K562 (cell line): ENCODE results near the gene NT5C1A. TPM values are rescaled to one million over a fixed set of nuclear protein-coding genes. Genes with fewer than 3 reads are reported as not detected.

Experiments used
- ATAC-seq: fragments of 200-7000 bp; cut with Tn5 transposase; 3 replicates; pipeline ENCODE4 v1.9.1; 2020; ENCODE audit warnings: moderate library complexity
- BruUV-seq: library from RNA; stranded (reverse); fragments of 400-500 nt; replicated peaks from 2 replicates; lab custom pipeline; 2021; lab: Mats Ljungman, UMichigan
- CTCF ChIA-PET: fragments of 300-600 bp; formaldehyde crosslinking; extraction: SDS; loops from one replicate; lab custom pipeline; 2021; ENCODE audit warnings: low intra/inter-chr PET ratio; lab: Yijun Ruan, JAX
- POLR2A ChIA-PET: fragments of 300-600, 350-650 bp; sonication (Branson Sonifier 250); formaldehyde crosslinking; extraction: SDS; loops from one replicate; lab custom pipeline; 2021; ENCODE audit warnings: antibody characterized with exemption, inconsistent platforms; lab: Yijun Ruan, JAX
- DNase-seq, 4 experiments: peaks; one replicate each; pipeline versions ENCODE4 v3.0.0 to v3.0.0-alpha.2; 2011 to 2018; ENCODE audit warnings: low spot score in 3 of 4, mixed read lengths in 3 of 4; ENCODE audit errors: extremely low read depth in 1 of 4
- FAIRE-seq: peaks from 2 replicates; lab custom pipeline; 2011; peaks lifted over from hg19 to GRCh38; lab: Jason Lieb, UNC
- H2AFZ ChIP-seq: 2 replicates; pipeline ENCODE4 v1.6.0; 2011; ENCODE audit warnings: low read depth, low read length, control low read depth, inconsistent platforms
- H3K27ac ChIP-seq: fragments of 200-600 bp; 3 replicates; pipeline ENCODE4 v1.8.0; 2011; ENCODE audit warnings: low read depth, mild to moderate bottlenecking, control low read depth, inconsistent platforms, low read length, moderate library complexity, mixed read lengths; ENCODE audit errors: extremely low read depth
- H3K27me3 ChIP-seq, 2 experiments: fragments of 300-600 bp in 1 of 2; 2 replicates in 1 of 2; 3 replicates in 1 of 2; pipeline versions ENCODE4 v1.6.0 to v1.8.0; 2011; ENCODE audit warnings: inconsistent platforms in 2 of 2, low read length in 2 of 2, mild to moderate bottlenecking in 1 of 2, mixed read lengths in 1 of 2, moderate library complexity in 1 of 2; ENCODE audit not compliant: control insufficient read depth in 2 of 2, insufficient read depth in 2 of 2
- H3K36me3 ChIP-seq: fragments of 300-600 bp; 3 replicates; pipeline ENCODE4 v1.8.0; 2011; ENCODE audit warnings: mild to moderate bottlenecking, low read length, inconsistent platforms; ENCODE audit not compliant: control insufficient read depth, insufficient read depth
- H3K4me1 ChIP-seq, 2 experiments: fragments of 200-600 bp in 1 of 2; replicated peaks in 1 of 2; 2 replicates in 1 of 2; 3 replicates in 1 of 2; pipeline versions ENCODE4 v1.5.1 to v1.8.0; 2011; ENCODE audit warnings: inconsistent platforms in 2 of 2, low read length in 2 of 2, mild to moderate bottlenecking in 1 of 2, mixed read lengths in 1 of 2, moderate library complexity in 1 of 2; ENCODE audit not compliant: control insufficient read depth in 2 of 2, insufficient read depth in 2 of 2
- H3K4me2 ChIP-seq: 2 replicates; pipeline ENCODE4 v1.6.1; 2011; ENCODE audit warnings: low read length, control low read depth, inconsistent platforms, mixed read lengths; ENCODE audit not compliant: insufficient read depth
- H3K4me3 ChIP-seq: fragments of 200-600 bp; sonication (generic), shearing (Covaris generic); 2 replicates; pipeline ENCODE4 v1.5.1; 2016; ENCODE audit warnings: control low read depth, inconsistent platforms
- H3K79me2 ChIP-seq: fragments of 200-600 bp; 3 replicates; pipeline ENCODE4 v1.8.0; 2011; ENCODE audit warnings: low read length, inconsistent platforms; ENCODE audit not compliant: control insufficient read depth, insufficient read depth
- H3K9ac ChIP-seq, 2 experiments: 2 replicates each; pipeline versions ENCODE4 v1.6.0 to v1.6.1; 2011; ENCODE audit warnings: low read depth in 2 of 2, low read length in 2 of 2, control low read depth in 1 of 2, inconsistent platforms in 1 of 2, mild to moderate bottlenecking in 1 of 2, mixed read lengths in 1 of 2; ENCODE audit not compliant: insufficient read depth in 1 of 2
- H3K9me1 ChIP-seq: one replicate; pipeline ENCODE4 v1.6.0; 2011; ENCODE audit warnings: inconsistent platforms, mild to moderate bottlenecking, low read length, moderate library complexity; ENCODE audit not compliant: control insufficient read depth, insufficient read depth
- H3K9me3 ChIP-seq: replicated peaks from 2 replicates; pipeline ENCODE4 v1.5.1; 2011; ENCODE audit warnings: low read depth, low read length, inconsistent platforms; ENCODE audit not compliant: control insufficient read depth, insufficient read depth
- H4K20me1 ChIP-seq: replicated peaks from 2 replicates; pipeline ENCODE4 v1.6.1; 2011; ENCODE audit warnings: low read length, inconsistent platforms, mixed read lengths; ENCODE audit not compliant: control insufficient read depth, insufficient read depth
- BRF2 ChIP-seq: IDR thresholded peaks from 3 replicates; pipeline ENCODE4 v1.6.1; 2011; ENCODE audit warnings: borderline replicate concordance, mild to moderate bottlenecking; ENCODE audit not compliant: insufficient read length, insufficient read depth
- EP400 ChIP-seq: fragments of 450-650 bp; IDR thresholded peaks from 2 replicates; pipeline ENCODE4 v1.6.1; 2017; ENCODE audit warnings: antibody characterized with exemption, mild to moderate bottlenecking, moderate library complexity
- MCM5 ChIP-seq: fragments of 450-650 bp; IDR thresholded peaks from 2 replicates; pipeline ENCODE4 v1.6.1; 2016; ENCODE audit warnings: low read depth
- NR2C1 ChIP-seq, 2 experiments: fragments of 450-650 bp; IDR thresholded peaks; 2 replicates each; pipeline ENCODE4 v1.6.1; 2017; ENCODE audit warnings: mild to moderate bottlenecking in 2 of 2, antibody characterized with exemption in 1 of 2, inconsistent platforms in 1 of 2, missing compliant biosample characterization in 1 of 2, missing genetic modification characterization in 1 of 2
- SRSF7 ChIP-seq: fragments of 200-400 bp; formaldehyde crosslinking; optimal IDR thresholded peaks from 2 replicates; pipeline ENCODE3; 2017; ENCODE audit warnings: mild to moderate bottlenecking, low read depth, low read length
- ZNF12 ChIP-seq: sonication (generic); formaldehyde crosslinking; IDR thresholded peaks from 2 replicates; pipeline ENCODE4 v1.4.0; 2020; ENCODE audit warnings: mild to moderate bottlenecking, missing genetic modification reagents
- WGBS: fragments of 100-300 bp; shearing (Covaris generic); methylation state at CpG from one replicate; pipeline ENCODE4 v1.1.6; 2016; ENCODE audit warnings: low coverage, mixed read lengths; ENCODE audit not compliant: insufficient coverage; ENCODE audit errors: missing lambda C conversion rate; 5-methylcytosine and 5-hydroxymethylcytosine counted together
- in situ Hi-C: fragments of 300-500 bp; cut with MboI; formaldehyde crosslinking; loops from 4 replicates; pipeline ENCODE4 v1.15.0; 2018; ENCODE audit warnings: inconsistent platforms, mixed read lengths
- intact Hi-C: fragments of 100-400 bp; cut with micrococcal nuclease; formaldehyde crosslinking; loops from 2 replicates; pipeline ENCODE4 v1.14.2; 2022
- polyA plus RNA-seq, 8 experiments: library from polyadenylated mRNA; depleted of rRNA in 4 of 8; stranded (reverse) in 5 of 8; unstranded in 3 of 8; fragments of >200 nt; fragmentation: Nextera tagmentation in 2 of 8; fragmentation: Illumina TruSeq in 1 of 8; extraction: Ambion mirVana in 2 of 8; extraction: Trizol in 1 of 8; gene quantifications; 2 replicates each; pipeline versions ENCODE4 v1.2.1 to v1.2.3, GENCODE V29; 2011 to 2014; ENCODE audit warnings: inconsistent platforms in 1 of 8, missing spikeins in 1 of 8
- total RNA-seq, 7 experiments: library from RNA; depleted of rRNA in 6 of 7; stranded (reverse); fragments of >200 nt in 6 of 7; fragmentation: Illumina TruSeq in 2 of 7; extraction: Trizol in 2 of 7; gene quantifications; 2 replicates each; pipeline versions ENCODE4 v1.2.1 to v1.2.3, GENCODE V29; 2011 to 2021; ENCODE audit warnings: low replicate concordance in 1 of 7
- TF ChIP-seq, protein P1 (sequence below): fragments of 250-450 bp; sonication (Bioruptor Pico); IDR thresholded peaks from 2 replicates; pipeline ENCODE4 v1.4.0; 2020; ENCODE audit warnings: mild to moderate bottlenecking, moderate library complexity
- TF ChIP-seq, protein P2 (sequence below): fragments of 250-450 bp; sonication (Bioruptor Pico); IDR thresholded peaks from 2 replicates; pipeline ENCODE4 v1.5.0; 2021

Gene NT5C1A
- total and polyA plus RNA-seq, 9 of the 15 experiments (the other 6 are each of a cell fraction or from before 2014, with no cell fraction given) = not detected

DNA sequence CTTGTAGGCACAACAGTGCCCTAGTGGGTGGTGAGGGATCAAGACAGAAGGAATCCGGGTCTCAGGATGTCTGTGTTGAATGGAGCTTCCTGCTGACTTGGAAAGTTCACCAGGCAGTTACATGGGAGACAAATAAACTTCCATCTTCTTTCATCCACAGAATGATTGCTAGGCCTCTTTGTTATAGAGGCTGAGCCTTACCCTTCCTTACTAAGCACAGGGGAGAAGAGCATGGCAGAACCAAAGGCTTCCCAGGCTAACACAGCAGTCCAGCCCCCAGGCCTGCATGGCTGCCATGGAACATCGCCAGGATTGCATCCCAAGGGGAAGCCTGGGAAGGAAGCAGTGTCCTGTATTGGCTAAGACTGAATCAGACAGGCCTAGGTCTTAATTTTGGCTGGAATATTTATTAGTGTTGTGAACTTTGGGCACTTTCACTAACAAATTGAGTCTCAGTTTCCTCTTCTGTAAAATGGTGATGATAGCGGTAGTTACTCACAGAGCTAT lies 51.2 kb downstream of the NT5C1A start:
- peaks cover 5% of the 10 kb centered on the region for H3K9me1 ChIP-seq
- no peak overlapping the region for H3K4me3 ChIP-seq
- H2AFZ ChIP-seq = no peak overlapping the region
- no peaks in the 10 kb centered on the region for H3K36me3 ChIP-seq
- intact Hi-C loops (no loop called here), in situ Hi-C loops (no loop called here)
- H3K27ac ChIP-seq = no peak overlapping the region
- H3K79me2 ChIP-seq = no peaks in the 10 kb centered on the region
- ATAC-seq = no peak
- H3K9ac ChIP-seq = no peak overlapping the region
- no TSS peak for BruUV-seq
- TF ChIP-seq, protein P1, sequence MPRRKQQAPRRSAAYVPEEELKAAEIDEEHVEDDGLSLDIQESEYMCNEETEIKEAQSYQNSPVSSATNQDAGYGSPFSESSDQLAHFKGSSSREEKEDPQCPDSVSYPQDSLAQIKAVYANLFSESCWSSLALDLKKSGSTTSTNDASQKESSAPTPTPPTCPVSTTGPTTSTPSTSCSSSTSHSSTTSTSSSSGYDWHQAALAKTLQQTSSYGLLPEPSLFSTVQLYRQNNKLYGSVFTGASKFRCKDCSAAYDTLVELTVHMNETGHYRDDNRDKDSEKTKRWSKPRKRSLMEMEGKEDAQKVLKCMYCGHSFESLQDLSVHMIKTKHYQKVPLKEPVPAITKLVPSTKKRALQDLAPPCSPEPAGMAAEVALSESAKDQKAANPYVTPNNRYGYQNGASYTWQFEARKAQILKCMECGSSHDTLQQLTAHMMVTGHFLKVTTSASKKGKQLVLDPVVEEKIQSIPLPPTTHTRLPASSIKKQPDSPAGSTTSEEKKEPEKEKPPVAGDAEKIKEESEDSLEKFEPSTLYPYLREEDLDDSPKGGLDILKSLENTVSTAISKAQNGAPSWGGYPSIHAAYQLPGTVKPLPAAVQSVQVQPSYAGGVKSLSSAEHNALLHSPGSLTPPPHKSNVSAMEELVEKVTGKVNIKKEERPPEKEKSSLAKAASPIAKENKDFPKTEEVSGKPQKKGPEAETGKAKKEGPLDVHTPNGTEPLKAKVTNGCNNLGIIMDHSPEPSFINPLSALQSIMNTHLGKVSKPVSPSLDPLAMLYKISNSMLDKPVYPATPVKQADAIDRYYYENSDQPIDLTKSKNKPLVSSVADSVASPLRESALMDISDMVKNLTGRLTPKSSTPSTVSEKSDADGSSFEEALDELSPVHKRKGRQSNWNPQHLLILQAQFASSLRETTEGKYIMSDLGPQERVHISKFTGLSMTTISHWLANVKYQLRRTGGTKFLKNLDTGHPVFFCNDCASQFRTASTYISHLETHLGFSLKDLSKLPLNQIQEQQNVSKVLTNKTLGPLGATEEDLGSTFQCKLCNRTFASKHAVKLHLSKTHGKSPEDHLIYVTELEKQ (CRISPR knock-in tag) = no peak
- TF ChIP-seq BRF2 (no peak), ZNF12 (CRISPR knock-in tag) (peak; percentile 97), MCM5 (no peak), SRSF7 (no peak), NR2C1 (IDR thresholded peaks at IDR 0.05) (no peak), NR2C1 (tag; IDR thresholded peaks at IDR 0.05) (no peak), EP400 (no peak)
- TF ChIP-seq, protein P2, sequence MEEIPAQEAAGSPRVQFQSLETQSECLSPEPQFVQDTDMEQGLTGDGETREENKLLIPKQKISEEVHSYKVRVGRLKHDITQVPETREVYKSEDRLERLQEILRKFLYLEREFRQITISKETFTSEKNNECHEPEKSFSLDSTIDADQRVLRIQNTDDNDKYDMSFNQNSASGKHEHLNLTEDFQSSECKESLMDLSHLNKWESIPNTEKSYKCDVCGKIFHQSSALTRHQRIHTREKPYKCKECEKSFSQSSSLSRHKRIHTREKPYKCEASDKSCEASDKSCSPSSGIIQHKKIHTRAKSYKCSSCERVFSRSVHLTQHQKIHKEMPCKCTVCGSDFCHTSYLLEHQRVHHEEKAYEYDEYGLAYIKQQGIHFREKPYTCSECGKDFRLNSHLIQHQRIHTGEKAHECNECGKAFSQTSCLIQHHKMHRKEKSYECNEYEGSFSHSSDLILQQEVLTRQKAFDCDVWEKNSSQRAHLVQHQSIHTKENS = no peak
- peaks cover 11% of the 10 kb centered on the region for H4K20me1 ChIP-seq
- 15% methylated on average over 3 of the region's 3 CpGs for WGBS
- no peak for FAIRE-seq
- no peaks in the 10 kb centered on the region for H3K9me3 ChIP-seq
- no peak for DNase-seq
- H3K4me1 ChIP-seq = no peaks in the 10 kb centered on the region; a peak in 1 of 5 replicates
- peaks cover 31 to 62% of the 10 kb centered on the region in 2 experiments for H3K27me3 ChIP-seq
- ChIA-PET CTCF (no interaction called here), POLR2A (no interaction called here)
- H3K4me2 ChIP-seq = no peak overlapping the region
